Measurements from ENCODE around the gene ADCYAP1R1. TPM values are rescaled to one million over a fixed set of nuclear protein-coding genes. Genes with fewer than 3 reads are reported as not detected.

The ADCYAP1R1 gene
- total and polyA plus RNA-seq, 8 donors = 0.87 to 2.4 (median 1.4) TPM

- no peaks in the 10 kb centered on the region for H3K36me3 ChIP-seq
- H3K4me1 ChIP-seq = no peaks in the 10 kb centered on the region
- no peak overlapping the region for H3K4me3 ChIP-seq
- no peaks in the 10 kb centered on the region for H3K27me3 ChIP-seq
- DNase-seq = no peak
- TF ChIP-seq, protein P1, sequence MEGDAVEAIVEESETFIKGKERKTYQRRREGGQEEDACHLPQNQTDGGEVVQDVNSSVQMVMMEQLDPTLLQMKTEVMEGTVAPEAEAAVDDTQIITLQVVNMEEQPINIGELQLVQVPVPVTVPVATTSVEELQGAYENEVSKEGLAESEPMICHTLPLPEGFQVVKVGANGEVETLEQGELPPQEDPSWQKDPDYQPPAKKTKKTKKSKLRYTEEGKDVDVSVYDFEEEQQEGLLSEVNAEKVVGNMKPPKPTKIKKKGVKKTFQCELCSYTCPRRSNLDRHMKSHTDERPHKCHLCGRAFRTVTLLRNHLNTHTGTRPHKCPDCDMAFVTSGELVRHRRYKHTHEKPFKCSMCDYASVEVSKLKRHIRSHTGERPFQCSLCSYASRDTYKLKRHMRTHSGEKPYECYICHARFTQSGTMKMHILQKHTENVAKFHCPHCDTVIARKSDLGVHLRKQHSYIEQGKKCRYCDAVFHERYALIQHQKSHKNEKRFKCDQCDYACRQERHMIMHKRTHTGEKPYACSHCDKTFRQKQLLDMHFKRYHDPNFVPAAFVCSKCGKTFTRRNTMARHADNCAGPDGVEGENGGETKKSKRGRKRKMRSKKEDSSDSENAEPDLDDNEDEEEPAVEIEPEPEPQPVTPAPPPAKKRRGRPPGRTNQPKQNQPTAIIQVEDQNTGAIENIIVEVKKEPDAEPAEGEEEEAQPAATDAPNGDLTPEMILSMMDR (IDR thresholded peaks at IDR 0.05) = no peak
- H3K27ac ChIP-seq = no peak overlapping the region
- intact Hi-C loops (cut with DNase I) = no loop called here
- peaks cover 0 to 3% of the 10 kb centered on the region in 2 donors for H3K9me3 ChIP-seq
- no peak for ATAC-seq
Observed at GRCh38 chr7:31007634-31008033, 44.5 kb upstream of the ADCYAP1R1 start.

DNA sequence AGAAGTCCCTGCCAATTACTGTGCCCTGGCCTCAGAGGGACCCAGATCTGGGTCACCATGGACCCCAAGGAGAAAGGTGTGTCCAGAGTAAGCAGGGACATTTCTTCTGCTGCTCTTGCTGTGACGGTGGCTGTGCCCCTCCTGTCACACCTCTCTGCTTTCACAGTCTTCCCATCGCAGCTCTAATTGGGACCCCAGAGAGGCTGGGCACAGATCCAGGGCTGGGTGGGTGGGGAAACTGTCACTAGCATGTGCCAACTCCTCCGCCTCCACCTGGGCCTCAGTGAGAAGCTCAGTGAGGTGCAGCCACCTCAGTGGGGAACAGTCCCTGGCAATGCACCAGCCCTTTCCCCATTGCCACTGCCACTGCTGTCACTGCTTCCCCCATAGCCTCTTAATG lies 37.3 kb upstream of the ADCYAP1R1 start:
- no peak for DNase-seq
- no peak for ATAC-seq
- Histone ChIP-seq H3K4me1 (no peaks in the 10 kb centered on the region), H3K9me3 (peaks cover 0 to 3% of the 10 kb centered on the region in 2 donors), H3K27me3 (no peaks in the 10 kb centered on the region), H3K36me3 (no peaks in the 10 kb centered on the region), H3K27ac (no peak overlapping the region), H3K4me3 (no peak overlapping the region)
- intact Hi-C loops (cut with DNase I) = no loop called here
- TF ChIP-seq, protein P1 (IDR thresholded peaks at IDR 0.05) = no peak

DNA sequence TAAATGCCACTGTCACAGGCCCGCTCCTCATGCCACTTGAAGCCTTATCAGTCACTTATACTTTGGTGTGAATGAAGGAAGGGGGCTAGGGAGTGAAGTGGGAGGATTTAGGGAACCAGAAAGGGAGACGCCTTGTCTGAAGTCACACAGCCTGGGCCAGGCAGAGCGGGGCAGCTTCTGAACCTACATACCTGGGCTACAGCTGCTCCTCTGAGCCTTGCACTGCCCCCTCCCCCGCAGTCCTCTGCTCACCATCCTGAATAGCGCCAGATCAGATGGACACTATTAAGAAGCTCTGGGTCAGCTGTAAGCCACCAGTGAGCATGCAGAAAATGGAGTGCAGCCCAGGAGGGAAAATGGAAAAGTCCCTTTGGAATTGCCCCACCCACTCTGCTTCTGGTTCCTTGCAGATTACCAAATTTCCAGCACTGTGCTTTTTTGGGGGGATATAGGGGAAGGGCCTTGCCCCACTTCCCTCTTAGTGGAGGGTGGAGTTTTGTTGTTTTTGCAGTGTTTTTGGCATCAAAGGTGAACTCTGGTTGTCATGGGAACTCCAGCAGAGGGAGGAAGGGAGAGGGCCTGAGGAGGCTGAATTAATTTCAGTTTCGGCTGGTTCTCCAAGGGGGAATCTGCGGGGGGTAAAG lies 35.0 kb upstream of the ADCYAP1R1 start:
- intact Hi-C loops (cut with DNase I) = no loop called here
- DNase-seq (peak in 2 of 4 donors; percentile 4 to 41), ATAC-seq (no peak)
- H3K27me3 ChIP-seq = no peaks in the 10 kb centered on the region
- H3K4me3 ChIP-seq = no peak overlapping the region
- H3K9me3 ChIP-seq = no peaks in the 10 kb centered on the region
- H3K27ac ChIP-seq = no peak overlapping the region
- TF ChIP-seq, protein P1 (IDR thresholded peaks at IDR 0.05) = no peak
- H3K4me1 ChIP-seq = no peaks in the 10 kb centered on the region
- H3K36me3 ChIP-seq = no peaks in the 10 kb centered on the region

DNA sequence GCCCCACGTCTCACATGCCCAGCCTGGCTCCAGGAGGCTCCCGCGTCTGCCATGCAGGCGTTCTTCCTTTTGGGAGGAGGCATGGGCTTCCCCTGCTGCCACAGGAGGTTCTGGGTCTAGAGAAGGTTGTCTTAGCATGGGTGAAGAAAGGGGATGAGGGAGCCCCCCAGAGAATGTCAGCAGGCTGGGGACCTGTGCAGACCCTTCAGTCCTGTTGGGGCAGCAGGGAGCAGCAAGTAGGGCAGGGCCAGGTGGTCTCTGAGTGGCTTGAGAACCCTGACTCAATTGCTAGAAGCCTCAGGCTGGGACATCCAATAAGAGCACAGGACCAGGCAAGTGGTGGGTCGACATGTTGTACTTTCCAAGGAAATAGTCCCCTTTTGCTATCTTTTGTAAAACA lies 34.4 kb upstream of the ADCYAP1R1 start:
- ATAC-seq = no peak
- TF ChIP-seq, protein P1 (IDR thresholded peaks at IDR 0.05) = no peak
- intact Hi-C loops (cut with DNase I) = no loop called here

DNA sequence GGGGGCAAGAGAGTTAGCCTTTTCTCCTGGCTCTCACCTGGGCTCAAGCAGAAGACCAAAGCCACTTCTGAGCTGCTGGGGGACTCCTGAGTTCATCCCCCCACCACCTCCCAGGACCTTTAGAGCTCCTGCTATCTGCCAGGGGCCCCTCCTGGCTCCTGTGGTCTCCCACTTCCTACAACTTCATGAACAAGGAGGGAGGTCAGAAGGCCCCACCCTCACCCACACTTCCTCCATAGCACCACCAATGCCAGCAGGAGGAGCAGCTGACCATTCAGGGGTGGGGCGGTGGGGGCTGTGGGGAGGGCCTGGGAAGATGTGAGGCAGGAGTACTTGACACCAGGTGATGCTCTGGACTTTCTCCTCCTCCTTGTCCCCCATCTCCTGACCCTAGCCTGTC lies 32.6 kb upstream of the ADCYAP1R1 start:
- H3K4me1 ChIP-seq = no peaks in the 10 kb centered on the region
- TF ChIP-seq, protein P1 (IDR thresholded peaks at IDR 0.05) = no peak
- H3K27me3 ChIP-seq = no peaks in the 10 kb centered on the region
- ATAC-seq (no peak), DNase-seq (no peak)
- no peak overlapping the region for H3K27ac ChIP-seq
- H3K36me3 ChIP-seq = no peaks in the 10 kb centered on the region
- no peaks in the 10 kb centered on the region for H3K9me3 ChIP-seq
- no peak overlapping the region for H3K4me3 ChIP-seq
- intact Hi-C loops (cut with DNase I) = no loop called here

More for the DNA sequence above, 34.4 kb upstream of the ADCYAP1R1 start:
- DNase-seq = no peak
- no peaks in the 10 kb centered on the region for H3K36me3 ChIP-seq
- no peaks in the 10 kb centered on the region for H3K4me1 ChIP-seq
- no peak overlapping the region for H3K4me3 ChIP-seq
- no peaks in the 10 kb centered on the region for H3K9me3 ChIP-seq
- H3K27ac ChIP-seq = no peak overlapping the region
- no peaks in the 10 kb centered on the region for H3K27me3 ChIP-seq
